IPS-15b (cell line): ENCODE measurements around the gene SMOC1.

Source experiments
- H3K27me3 ChIP-seq: one replicate; pipeline ENCODE4 v1.6.1; 2013; ENCODE audit warnings: low read length; ENCODE audit not compliant: control insufficient read depth, insufficient read depth
- H3K36me3 ChIP-seq: one replicate; pipeline ENCODE4 v1.6.1; 2013; ENCODE audit warnings: low read length; ENCODE audit not compliant: control insufficient read depth, insufficient read depth
- H3K4me1 ChIP-seq: one replicate; pipeline ENCODE4 v1.6.1; 2013; ENCODE audit warnings: mild to moderate bottlenecking, low read length; ENCODE audit not compliant: control insufficient read depth, insufficient read depth
- H3K4me3 ChIP-seq: one replicate; pipeline ENCODE4 v1.5.1; 2013; ENCODE audit warnings: low read depth, low read length
- H3K9ac ChIP-seq: one replicate; pipeline ENCODE4 v1.6.1; 2013; ENCODE audit warnings: low read depth, mild to moderate bottlenecking, low read length
- H3K9me3 ChIP-seq: one replicate; pipeline ENCODE4 v1.6.1; 2013; ENCODE audit warnings: mild to moderate bottlenecking, low read length; ENCODE audit not compliant: control insufficient read depth, insufficient read depth

Gene SMOC1

DNA sequence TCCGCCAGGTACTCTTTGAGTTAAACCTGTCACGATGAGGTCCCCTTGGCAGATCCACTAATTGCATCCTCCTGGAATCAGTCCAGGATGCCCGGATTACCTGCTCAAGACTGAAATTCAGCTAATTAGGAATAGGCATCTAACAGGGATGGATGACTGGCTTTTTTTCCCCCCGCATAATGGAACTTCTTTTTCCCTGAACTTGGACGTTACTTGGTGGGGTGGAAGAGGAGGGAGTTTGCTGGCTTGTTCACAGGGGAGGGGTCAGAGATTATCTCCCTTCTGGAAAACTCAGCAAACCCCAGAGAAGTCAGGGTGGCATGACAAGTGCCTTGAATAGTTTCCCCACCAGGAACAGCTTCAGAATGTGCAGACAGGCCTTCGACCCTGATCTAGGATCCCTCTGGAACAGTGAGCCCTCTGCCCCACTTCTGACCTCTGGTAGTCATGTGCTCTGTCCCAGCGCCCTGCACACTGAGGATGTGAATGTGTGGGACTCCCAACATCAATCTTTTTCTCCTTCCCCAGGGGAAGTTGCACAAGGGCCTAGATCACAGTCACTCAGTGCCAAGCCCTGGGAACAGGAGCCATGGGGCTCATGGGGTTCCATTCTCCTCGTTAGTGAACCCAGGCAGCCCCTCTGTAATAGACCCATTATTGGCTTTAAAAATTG, 142.5 kb downstream of the SMOC1 start:
- Histone ChIP-seq H3K9me3 (no peaks in the 10 kb centered on the region), H3K4me1 (no peaks in the 10 kb centered on the region), H3K27me3 (no peaks in the 10 kb centered on the region), H3K9ac (no peak overlapping the region), H3K4me3 (no peak overlapping the region), H3K36me3 (no peaks in the 10 kb centered on the region)

DNA sequence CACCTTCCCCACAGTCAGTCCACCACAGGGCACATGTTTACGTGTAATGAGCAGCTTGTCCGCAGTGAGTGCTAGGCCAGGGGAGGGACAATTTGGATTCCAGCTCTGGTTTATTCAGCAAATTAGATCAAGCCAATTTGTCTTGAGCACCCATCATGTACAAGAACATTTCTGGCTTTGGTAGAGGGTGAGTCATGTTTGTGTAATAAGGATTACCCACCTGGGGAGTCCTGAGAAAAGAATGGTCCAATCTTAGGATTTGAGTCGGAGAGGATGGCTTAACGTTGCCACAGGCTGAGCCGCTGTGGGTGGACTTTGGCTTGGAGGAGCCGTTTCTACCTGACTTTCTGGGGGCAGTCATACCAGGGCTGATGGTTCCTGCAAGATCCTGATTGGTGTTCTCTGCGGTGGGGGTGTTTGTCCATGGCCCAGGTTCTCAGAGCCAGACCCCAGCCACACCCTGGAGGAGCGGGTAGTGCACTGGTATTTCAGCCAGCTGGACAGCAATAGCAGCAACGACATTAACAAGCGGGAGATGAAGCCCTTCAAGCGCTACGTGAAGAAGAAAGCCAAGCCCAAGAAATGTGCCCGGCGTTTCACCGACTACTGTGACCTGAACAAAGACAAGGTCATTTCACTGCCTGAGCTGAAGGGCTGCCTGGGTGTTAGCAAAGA, 143.7 kb downstream of the SMOC1 start:
- Histone ChIP-seq H3K27me3 (no peaks in the 10 kb centered on the region), H3K4me1 (no peaks in the 10 kb centered on the region), H3K9ac (no peak overlapping the region), H3K9me3 (no peaks in the 10 kb centered on the region), H3K36me3 (no peaks in the 10 kb centered on the region), H3K4me3 (no peak overlapping the region)

DNA sequence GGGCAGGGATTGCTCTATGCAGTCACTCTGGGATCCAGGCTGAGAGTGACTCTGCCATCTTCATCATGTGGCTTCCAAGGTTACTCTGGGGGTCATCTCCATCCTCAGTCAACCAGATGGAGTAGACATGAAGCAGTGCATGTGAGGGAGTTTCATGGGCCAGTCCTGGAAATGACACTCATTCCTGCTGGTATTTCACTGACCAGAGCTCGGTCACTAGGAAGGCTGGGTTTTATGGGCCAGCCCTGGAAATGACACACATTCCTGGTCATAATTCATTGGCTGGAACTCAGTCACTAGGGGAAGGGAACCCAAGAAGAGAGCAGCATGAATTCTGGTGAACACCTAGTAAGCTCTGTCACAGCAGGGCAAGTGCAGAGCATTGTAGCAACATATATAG, 144.7 kb downstream of the SMOC1 start:
- no peaks in the 10 kb centered on the region for H3K36me3 ChIP-seq

DNA sequence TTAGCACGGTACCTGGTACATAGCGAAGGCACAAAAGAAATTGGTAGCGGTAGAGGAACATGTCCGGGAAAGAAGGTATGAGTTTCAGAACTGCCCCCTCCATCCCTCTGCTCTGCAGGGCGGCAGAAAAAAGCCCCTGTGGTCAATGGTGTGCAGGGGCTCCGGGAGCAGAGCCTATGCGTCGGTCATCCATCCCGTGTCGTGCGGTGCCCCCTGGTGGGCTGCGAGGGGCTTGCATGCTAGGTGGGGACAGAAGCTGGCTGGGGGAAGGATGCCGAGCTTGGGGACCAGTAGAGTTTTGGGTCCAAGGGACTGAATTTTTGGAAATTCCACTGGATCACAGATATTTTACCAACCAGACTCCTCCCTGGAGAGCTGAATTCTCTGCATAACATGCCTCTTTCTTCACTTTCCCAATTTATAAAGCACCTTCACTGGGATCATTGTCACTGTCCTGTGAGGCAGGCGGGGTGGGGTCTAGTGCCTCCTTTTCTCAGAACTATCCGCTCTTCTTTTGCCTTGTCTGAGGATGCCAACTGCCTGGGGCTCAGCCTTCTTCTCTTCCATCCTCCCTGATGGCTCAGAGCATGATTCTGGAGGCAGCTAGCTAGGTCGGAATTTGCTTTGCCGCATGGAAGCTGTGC, 148.7 kb downstream of the SMOC1 start:
- Histone ChIP-seq H3K36me3 (no peaks in the 10 kb centered on the region), H3K9me3 (no peaks in the 10 kb centered on the region), H3K4me3 (no peak overlapping the region), H3K9ac (no peak overlapping the region), H3K4me1 (no peaks in the 10 kb centered on the region), H3K27me3 (no peaks in the 10 kb centered on the region)

More for the DNA sequence above, 144.7 kb downstream of the SMOC1 start:
- H3K9ac ChIP-seq: no peak overlapping the region
- H3K27me3 ChIP-seq: no peaks in the 10 kb centered on the region
- no peak overlapping the region for H3K4me3 ChIP-seq
- no peaks in the 10 kb centered on the region for H3K9me3 ChIP-seq
- no peaks in the 10 kb centered on the region for H3K4me1 ChIP-seq

DNA sequence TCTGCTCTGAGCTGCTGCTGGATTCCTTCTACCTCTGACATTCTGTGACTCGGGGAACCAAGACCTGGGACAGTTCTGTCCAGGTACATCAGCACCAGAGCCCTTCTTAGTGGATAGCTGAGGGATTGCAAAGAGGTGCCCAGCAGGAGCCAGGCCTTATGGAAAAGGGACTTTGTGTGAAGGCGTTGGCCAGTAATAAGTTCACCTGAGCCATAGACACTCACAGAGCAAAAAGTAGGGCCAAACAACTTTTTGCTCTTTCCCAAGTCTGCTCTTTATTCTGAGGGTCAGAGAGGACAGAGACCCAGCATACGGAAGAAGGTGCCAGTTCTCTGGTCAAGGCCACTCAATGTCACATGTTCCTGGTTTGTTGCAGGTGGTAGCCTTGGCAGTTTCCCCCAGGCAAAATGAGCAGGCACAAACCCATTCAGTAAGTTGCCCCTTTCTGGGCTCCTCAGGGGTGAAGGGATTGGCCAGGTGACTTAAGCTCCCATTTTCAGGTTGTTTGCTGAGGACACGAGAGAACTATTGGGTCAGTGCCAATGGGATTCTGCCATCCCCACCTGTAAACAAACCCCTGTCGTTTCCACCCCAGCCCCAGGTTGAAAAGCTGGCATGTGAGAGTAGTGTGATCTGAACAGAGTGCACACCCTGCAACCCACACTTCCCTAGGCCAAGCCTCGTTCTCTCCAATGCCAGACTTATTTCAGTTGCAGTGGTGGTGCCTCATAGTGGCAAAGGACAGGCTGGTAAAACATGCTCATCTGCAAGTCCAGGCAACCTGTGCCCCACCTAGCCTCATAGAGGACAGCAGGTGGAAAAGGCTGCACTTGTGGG, 150.3 kb downstream of the SMOC1 start:
- no peaks in the 10 kb centered on the region for H3K4me1 ChIP-seq
- H3K27me3 ChIP-seq: no peaks in the 10 kb centered on the region
- no peaks in the 10 kb centered on the region for H3K36me3 ChIP-seq

DNA sequence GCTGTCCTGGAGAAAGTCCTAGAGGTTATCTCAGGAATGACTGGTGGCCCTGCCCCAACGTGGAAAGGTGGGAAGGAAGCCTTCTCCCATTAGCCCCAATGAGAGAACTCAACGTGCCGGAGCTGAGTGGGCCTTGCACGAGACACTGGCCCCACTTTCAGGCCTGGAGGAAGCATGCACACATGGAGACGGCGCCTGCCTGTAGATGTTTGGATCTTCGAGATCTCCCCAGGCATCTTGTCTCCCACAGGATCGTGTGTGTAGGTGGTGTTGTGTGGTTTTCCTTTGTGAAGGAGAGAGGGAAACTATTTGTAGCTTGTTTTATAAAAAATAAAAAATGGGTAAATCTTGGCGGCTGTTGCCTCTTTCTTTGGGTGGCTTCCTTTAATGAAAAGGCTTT, 152.8 kb downstream of the SMOC1 start:
- Histone ChIP-seq H3K4me3 (no peak overlapping the region), H3K27me3 (no peaks in the 10 kb centered on the region), H3K4me1 (no peaks in the 10 kb centered on the region), H3K9me3 (no peaks in the 10 kb centered on the region), H3K36me3 (no peaks in the 10 kb centered on the region), H3K9ac (no peak overlapping the region)

More for the DNA sequence above, 150.3 kb downstream of the SMOC1 start:
- H3K4me3 ChIP-seq: no peak overlapping the region
- no peak overlapping the region for H3K9ac ChIP-seq
- H3K9me3 ChIP-seq: no peaks in the 10 kb centered on the region

DNA sequence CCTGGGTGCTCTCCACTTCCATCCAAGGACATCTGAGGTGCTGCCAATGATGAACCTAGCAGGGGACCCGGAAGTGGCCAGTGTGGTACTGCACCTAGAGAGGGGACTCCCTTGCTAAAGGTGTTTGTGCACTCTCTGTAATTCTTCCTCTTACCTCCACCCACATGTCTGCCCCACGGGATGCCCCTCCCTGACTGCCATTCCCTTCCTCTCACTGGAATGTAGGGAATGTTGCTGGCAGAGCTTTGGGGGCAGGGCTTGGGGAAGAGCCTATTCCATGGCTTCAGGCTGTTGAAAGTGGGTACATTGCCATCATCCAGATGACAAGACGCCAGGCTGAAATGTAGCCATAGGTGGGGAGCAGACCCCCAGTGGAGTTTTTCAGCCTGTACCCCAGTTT, 153.2 kb downstream of the SMOC1 start:
- Histone ChIP-seq H3K9me3 (no peaks in the 10 kb centered on the region), H3K9ac (no peak overlapping the region), H3K36me3 (no peaks in the 10 kb centered on the region), H3K4me3 (no peak overlapping the region), H3K4me1 (no peaks in the 10 kb centered on the region), H3K27me3 (no peaks in the 10 kb centered on the region)

DNA sequence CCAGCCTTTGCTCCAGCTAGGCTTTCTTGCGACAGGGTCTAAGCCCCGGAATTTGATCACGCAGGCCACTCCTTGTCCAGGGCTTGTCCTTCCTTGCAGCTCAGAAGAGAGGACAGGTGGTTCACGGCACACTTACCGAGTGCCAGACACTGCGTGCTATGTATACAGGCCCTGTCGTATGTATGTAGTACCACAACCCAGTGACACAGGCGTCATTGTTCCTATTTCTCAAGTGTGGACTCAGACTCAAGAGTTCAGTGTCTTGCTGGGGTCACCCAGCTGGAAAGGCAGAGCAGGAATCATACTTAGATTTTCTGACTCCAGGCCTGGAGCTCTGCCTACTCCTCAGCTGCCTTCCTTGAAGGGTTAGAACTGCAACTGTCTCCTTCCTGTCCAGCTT, 153.9 kb downstream of the SMOC1 start:
- Histone ChIP-seq H3K36me3 (no peaks in the 10 kb centered on the region), H3K9me3 (no peaks in the 10 kb centered on the region), H3K27me3 (no peaks in the 10 kb centered on the region), H3K4me3 (no peak overlapping the region), H3K9ac (no peak overlapping the region), H3K4me1 (no peaks in the 10 kb centered on the region)

DNA sequence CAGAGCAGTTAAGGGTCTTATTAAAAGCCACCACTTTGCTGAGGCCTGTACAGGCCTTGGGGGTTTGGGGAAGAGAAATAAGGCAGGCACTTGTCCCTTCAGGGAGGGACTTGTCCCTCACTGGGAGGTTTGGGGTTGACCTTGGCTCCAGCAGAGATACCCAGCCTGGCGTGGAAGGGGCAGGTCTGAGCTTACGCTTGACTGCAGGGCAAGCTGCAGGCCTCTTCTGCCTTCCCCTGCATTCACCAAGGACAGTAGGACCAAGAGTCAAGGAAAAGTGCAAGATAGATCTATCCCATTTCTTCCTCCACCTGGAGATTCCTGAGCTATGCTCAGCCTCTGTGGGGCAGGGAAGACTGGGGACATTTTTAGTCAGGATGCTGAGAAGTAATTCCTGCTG, 154.3 kb downstream of the SMOC1 start:
- Histone ChIP-seq H3K36me3 (no peaks in the 10 kb centered on the region), H3K4me1 (no peaks in the 10 kb centered on the region), H3K9ac (no peak overlapping the region), H3K27me3 (peaks cover under 1% of the 10 kb centered on the region), H3K9me3 (no peaks in the 10 kb centered on the region), H3K4me3 (no peak overlapping the region)

DNA sequence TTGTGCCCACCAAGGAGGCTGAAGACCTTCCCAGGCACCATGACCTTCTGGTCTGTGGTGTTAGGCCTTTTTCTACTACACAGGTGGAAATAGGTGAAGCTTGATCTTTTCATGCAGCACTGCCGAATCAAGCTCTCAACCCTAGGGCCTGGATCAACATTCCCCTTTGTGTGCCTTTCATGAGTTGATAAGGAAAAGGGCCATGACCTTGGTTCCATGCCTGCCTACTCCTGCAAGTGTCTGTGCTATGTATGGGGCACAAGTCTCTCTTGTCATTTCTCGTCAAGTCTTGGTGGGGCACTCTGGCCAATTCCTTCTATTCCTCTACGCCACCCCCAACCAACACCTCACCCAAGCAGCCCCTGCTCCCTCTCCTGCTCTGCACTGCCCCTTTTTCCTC, 155.0 kb downstream of the SMOC1 start:
- no peaks in the 10 kb centered on the region for H3K36me3 ChIP-seq
- H3K27me3 ChIP-seq: peaks cover 2% of the 10 kb centered on the region
- no peaks in the 10 kb centered on the region for H3K9me3 ChIP-seq
- no peak overlapping the region for H3K4me3 ChIP-seq
- H3K9ac ChIP-seq: no peak overlapping the region
- no peaks in the 10 kb centered on the region for H3K4me1 ChIP-seq

DNA sequence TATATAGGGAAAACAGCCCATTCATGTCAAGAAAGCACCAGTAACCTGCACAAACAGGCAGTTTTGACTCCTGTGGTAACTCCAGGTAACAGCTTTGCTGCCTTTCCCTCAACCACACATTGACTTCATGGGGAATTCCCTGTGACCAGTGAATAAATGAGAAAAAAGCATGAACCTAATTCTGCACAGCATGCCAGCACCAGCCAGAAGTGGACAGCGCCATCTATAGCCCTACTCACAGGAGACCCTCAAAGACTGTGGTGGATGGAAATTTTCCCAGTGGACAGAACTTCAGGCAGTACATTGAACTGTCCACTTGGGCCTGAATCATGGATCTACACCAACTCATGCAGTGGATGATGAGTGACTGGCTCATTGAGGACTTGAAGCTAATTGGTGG, 157.4 kb downstream of the SMOC1 start:
- H3K4me3 ChIP-seq: no peak overlapping the region
- H3K36me3 ChIP-seq: no peaks in the 10 kb centered on the region
- no peaks in the 10 kb centered on the region for H3K4me1 ChIP-seq
- H3K27me3 ChIP-seq: peaks cover 2% of the 10 kb centered on the region
- no peak overlapping the region for H3K9ac ChIP-seq
- H3K9me3 ChIP-seq: no peaks in the 10 kb centered on the region
